GM19328 (cell line): ENCODE data around the gene RAD21L1.

Experiments used
- ATAC-seq: cut with Tn5 transposase; IDR thresholded peaks from one replicate; pipeline ENCODE4 v1.9.1; 2021; ENCODE audit warnings: mild to moderate bottlenecking, moderate library complexity; ENCODE audit not compliant: unreplicated experiment

RAD21L1 gene

GRCh38 chr20:1269235-1269634 lies 43.4 kb downstream of the RAD21L1 start:
- no peak for ATAC-seq

GRCh38 chr20:1269850-1270249 lies 44.0 kb downstream of the RAD21L1 start:
- no peak for ATAC-seq

- ATAC-seq, result no peak
Observed at GRCh38 chr20:1272368-1273100, 46.7 kb downstream of the RAD21L1 start.

- no peak for ATAC-seq
Observed at GRCh38 chr20:1273366-1273765, 47.5 kb downstream of the RAD21L1 start.

- no peak for ATAC-seq
Observed at GRCh38 chr20:1274485-1275311, 48.9 kb downstream of the RAD21L1 start.

GRCh38 chr20:1275919-1276318 lies 50.1 kb downstream of the RAD21L1 start:
- ATAC-seq, result no peak

GRCh38 chr20:1277529-1278322 lies 51.9 kb downstream of the RAD21L1 start:
- ATAC-seq, result no peak

- no peak for ATAC-seq
Observed at GRCh38 chr20:1278993-1279392, 53.1 kb downstream of the RAD21L1 start.

GRCh38 chr20:1280195-1281102 lies 54.6 kb downstream of the RAD21L1 start:
- ATAC-seq, result no peak

GRCh38 chr20:1281279-1282057 lies 55.6 kb downstream of the RAD21L1 start:
- no peak for ATAC-seq

GRCh38 chr20:1282966-1283365 lies 57.1 kb downstream of the RAD21L1 start:
- no peak for ATAC-seq

GRCh38 chr20:1283522-1284510 lies 58.0 kb downstream of the RAD21L1 start:
- no peak for ATAC-seq

GRCh38 chr20:1286267-1287024 lies 60.6 kb downstream of the RAD21L1 start:
- no peak for ATAC-seq

- ATAC-seq, result no peak
Observed at GRCh38 chr20:1287306-1287705, 61.5 kb downstream of the RAD21L1 start.

- no peak for ATAC-seq
Observed at GRCh38 chr20:1287787-1288569, 62.1 kb downstream of the RAD21L1 start.

- no peak for ATAC-seq
Observed at GRCh38 chr20:1291191-1291741, 65.4 kb downstream of the RAD21L1 start.

- ATAC-seq, result no peak
Observed at GRCh38 chr20:1292620-1293019, 66.8 kb downstream of the RAD21L1 start.
